Stimulated activated CD4-positive, alpha-beta T cell treated with anti-CD3 and anti-CD28 coated beads, Interleukin-12 subunit alpha, Interleukin-12 subunit beta, amount 100 ng/mL, for 24 hours (primary cell): ENCODE data around the gene ZNF628.

ENCODE experiments used
- DNase-seq, 2 experiments: peaks; one replicate each; pipeline ENCODE4 v3.0.0-alpha.2; 2020; ENCODE audit warnings: low read depth in 2 of 2

ZNF628 gene

GRCh38 chr19:55497763-55498162, 21.3 kb downstream of the ZNF628 start:
- DNase-seq, result no peak

- no peak for DNase-seq
These were observed 21.9 kb downstream of the ZNF628 start for GRCh38 chr19:55498246-55498840.

GRCh38 chr19:55500368-55500952, 24.0 kb downstream of the ZNF628 start:
- DNase-seq, result no peak

GRCh38 chr19:55502197-55502952, 26.0 kb downstream of the ZNF628 start:
- no peak for DNase-seq

- no peak for DNase-seq
These were observed 26.7 kb downstream of the ZNF628 start for GRCh38 chr19:55503157-55503501.

- DNase-seq, result peak; percentile 86 to 90
These were observed 27.3 kb downstream of the ZNF628 start for GRCh38 chr19:55503502-55504251.

GRCh38 chr19:55504252-55504603, 27.8 kb downstream of the ZNF628 start:
- no peak for DNase-seq

GRCh38 chr19:55504981-55505380, 28.6 kb downstream of the ZNF628 start:
- DNase-seq, result no peak

- DNase-seq, result no peak
These were observed 31.7 kb downstream of the ZNF628 start for GRCh38 chr19:55508120-55508519.

GRCh38 chr19:55516878-55517620, 40.6 kb downstream of the ZNF628 start:
- peak; percentile 80 to 88 for DNase-seq

- DNase-seq, result no peak
These were observed 43.3 kb downstream of the ZNF628 start for GRCh38 chr19:55519451-55520311.

GRCh38 chr19:55520691-55521292, 44.4 kb downstream of the ZNF628 start:
- DNase-seq, result no peak

- DNase-seq, result no peak
These were observed 49.1 kb downstream of the ZNF628 start for GRCh38 chr19:55525289-55526101.

- no peak for DNase-seq
These were observed 50.1 kb downstream of the ZNF628 start for GRCh38 chr19:55526216-55527196.

- DNase-seq, result no peak
These were observed 51.0 kb downstream of the ZNF628 start for GRCh38 chr19:55527197-55528029.

- no peak for DNase-seq
These were observed 51.8 kb downstream of the ZNF628 start for GRCh38 chr19:55528030-55528803.
